ENCODE results near the gene RHOBTB1.

RHOBTB1 gene

DNA sequence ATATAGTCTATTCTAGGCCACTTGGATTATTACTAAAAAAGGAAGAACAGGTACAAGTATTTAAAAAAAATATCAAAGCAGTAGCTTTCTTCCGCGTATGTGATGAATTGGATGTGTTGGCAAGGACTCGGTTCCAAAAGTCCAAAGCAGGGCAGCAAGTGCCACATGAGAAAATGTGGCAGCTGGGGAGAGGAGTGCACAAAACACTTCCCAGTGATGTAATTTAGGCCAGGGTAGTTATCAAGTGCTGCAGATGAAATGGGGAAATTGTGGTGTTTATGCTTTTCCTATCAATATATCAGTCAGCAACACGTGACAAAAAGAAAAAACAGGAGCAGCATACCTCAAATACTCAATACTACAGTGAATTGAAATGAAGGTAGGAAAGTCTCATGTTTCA, 7.0 kb downstream of the RHOBTB1 start:
- TF ChIP-seq SIN3A (IDR thresholded peaks at IDR 0.05; ENCODE audit: borderline replicate concordance, insufficient read depth, low read length) (no peak), FOXP2 (optimal IDR thresholded peaks at IDR 0.05; ENCODE audit: borderline replicate concordance, extremely low read depth, extremely low read length, insufficient read depth) (no peak), POLR2AphosphoS5 (IDR thresholded peaks at IDR 0.05; ENCODE audit: low read depth, low read length) (no peak), TAF1 (IDR thresholded peaks at IDR 0.05; ENCODE audit: borderline replicate concordance, insufficient read depth, low read length) (no peak)
- TF ChIP-seq, protein P1, sequence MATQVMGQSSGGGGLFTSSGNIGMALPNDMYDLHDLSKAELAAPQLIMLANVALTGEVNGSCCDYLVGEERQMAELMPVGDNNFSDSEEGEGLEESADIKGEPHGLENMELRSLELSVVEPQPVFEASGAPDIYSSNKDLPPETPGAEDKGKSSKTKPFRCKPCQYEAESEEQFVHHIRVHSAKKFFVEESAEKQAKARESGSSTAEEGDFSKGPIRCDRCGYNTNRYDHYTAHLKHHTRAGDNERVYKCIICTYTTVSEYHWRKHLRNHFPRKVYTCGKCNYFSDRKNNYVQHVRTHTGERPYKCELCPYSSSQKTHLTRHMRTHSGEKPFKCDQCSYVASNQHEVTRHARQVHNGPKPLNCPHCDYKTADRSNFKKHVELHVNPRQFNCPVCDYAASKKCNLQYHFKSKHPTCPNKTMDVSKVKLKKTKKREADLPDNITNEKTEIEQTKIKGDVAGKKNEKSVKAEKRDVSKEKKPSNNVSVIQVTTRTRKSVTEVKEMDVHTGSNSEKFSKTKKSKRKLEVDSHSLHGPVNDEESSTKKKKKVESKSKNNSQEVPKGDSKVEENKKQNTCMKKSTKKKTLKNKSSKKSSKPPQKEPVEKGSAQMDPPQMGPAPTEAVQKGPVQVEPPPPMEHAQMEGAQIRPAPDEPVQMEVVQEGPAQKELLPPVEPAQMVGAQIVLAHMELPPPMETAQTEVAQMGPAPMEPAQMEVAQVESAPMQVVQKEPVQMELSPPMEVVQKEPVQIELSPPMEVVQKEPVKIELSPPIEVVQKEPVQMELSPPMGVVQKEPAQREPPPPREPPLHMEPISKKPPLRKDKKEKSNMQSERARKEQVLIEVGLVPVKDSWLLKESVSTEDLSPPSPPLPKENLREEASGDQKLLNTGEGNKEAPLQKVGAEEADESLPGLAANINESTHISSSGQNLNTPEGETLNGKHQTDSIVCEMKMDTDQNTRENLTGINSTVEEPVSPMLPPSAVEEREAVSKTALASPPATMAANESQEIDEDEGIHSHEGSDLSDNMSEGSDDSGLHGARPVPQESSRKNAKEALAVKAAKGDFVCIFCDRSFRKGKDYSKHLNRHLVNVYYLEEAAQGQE (IDR thresholded peaks at IDR 0.05; ENCODE audit: insufficient read depth in 1 of 2, low read depth in 2 of 2, low read length in 2 of 2) = no peak

DNA sequence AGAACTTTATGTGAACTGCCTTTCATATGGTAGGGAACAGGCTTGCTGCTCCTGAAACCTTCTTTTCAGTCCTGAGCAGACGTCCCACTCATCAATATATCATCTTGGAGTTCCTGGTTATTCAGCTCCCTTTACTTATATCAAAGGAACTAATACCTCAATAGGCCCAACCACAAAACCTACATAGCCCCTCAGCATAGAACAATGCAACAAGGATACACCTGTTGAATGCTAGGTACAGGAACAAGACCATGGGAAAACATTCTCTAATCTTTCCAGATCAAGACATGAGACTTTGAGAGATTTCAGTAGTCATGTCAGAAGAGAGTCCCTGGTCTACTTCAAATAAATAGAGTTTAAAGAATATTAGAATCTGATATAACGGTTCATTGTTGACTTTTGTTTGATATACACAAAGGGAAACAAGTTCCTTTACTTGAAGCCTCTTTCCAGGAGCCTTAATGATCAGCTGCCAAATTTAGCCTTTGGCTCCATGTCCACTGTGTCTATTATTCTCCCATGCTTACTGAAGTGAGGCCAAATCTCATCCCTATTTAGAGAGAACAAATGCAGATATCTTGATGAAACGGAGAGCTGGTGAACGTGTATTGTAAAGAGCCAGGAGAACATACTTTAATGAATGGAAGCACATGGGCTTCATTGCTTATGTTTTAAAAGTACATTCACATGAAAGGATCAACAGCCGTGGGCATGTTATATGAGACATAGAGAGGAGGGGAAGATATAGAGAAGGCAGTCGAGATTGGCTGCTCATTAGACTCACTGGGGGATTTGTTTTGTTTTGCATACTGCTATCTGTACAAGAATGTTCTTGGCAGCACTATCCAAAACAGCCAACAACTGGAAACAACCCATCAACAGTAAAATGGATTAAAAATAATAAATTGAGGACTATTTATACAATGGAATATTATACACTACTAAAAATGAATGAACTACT, 9.5 kb downstream of the RHOBTB1 start:
- no peak for TF ChIP-seq SIN3A (IDR thresholded peaks at IDR 0.05; ENCODE audit: borderline replicate concordance, insufficient read depth, low read length)

DNA sequence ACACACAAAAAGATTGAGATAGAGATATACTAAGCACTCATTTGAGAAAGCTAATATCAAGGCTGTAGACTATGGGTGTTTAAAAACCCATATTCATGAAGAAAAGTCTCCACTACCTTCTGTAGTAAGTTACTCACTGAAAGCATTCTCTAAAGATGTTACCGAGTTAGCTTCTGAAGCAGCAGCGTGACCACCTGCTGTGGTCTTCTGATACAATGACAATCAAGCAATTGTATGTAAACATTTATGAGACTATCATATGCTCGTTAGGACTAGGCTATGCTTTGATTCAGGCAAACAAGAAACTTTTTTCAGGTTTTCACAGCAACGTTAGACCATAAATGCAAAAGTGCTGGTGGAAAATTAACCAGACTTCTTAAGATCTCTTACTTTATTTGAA, 11.2 kb downstream of the RHOBTB1 start:
- no peak for TF ChIP-seq SIN3A (IDR thresholded peaks at IDR 0.05; ENCODE audit: borderline replicate concordance, insufficient read depth, low read length)
- no peak for TF ChIP-seq FOXP2 (optimal IDR thresholded peaks at IDR 0.05; ENCODE audit: borderline replicate concordance, extremely low read depth, extremely low read length, insufficient read depth)
- TF ChIP-seq POLR2AphosphoS5 (IDR thresholded peaks at IDR 0.05; ENCODE audit: low read depth, low read length) = no peak
- TF ChIP-seq, protein P1 (IDR thresholded peaks at IDR 0.05; ENCODE audit: insufficient read depth in 1 of 2, low read depth in 2 of 2, low read length in 2 of 2) = no peak
- no peak for TF ChIP-seq TAF1 (IDR thresholded peaks at IDR 0.05; ENCODE audit: borderline replicate concordance, insufficient read depth, low read length)

DNA sequence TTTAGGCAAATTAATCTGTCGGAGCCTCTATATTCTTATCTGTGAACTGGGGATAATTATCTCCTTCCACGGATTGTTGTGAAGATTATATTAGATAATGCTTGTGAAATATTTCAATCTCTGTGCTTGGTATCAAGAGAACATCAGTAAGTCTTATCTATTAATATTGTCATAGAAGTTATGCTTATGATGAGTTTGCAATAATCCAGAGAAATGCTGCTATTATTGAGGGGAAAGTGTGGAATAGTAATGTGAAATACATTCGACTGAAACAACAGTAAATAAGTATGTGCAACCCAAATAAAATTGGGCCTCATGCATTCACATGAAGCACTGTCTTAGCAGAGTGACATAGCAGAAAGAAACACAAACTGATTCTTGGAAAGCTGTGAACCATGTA, 13.7 kb downstream of the RHOBTB1 start:
- no peak for TF ChIP-seq POLR2AphosphoS5 (IDR thresholded peaks at IDR 0.05; ENCODE audit: low read depth, low read length)
- TF ChIP-seq, protein P1 (IDR thresholded peaks at IDR 0.05; ENCODE audit: insufficient read depth in 1 of 2, low read depth in 2 of 2, low read length in 2 of 2) = no peak
- no peak for TF ChIP-seq SIN3A (IDR thresholded peaks at IDR 0.05; ENCODE audit: borderline replicate concordance, insufficient read depth, low read length)
- no peak for TF ChIP-seq TAF1 (IDR thresholded peaks at IDR 0.05; ENCODE audit: borderline replicate concordance, insufficient read depth, low read length)
- no peak for TF ChIP-seq FOXP2 (optimal IDR thresholded peaks at IDR 0.05; ENCODE audit: borderline replicate concordance, extremely low read depth, extremely low read length, insufficient read depth)

DNA sequence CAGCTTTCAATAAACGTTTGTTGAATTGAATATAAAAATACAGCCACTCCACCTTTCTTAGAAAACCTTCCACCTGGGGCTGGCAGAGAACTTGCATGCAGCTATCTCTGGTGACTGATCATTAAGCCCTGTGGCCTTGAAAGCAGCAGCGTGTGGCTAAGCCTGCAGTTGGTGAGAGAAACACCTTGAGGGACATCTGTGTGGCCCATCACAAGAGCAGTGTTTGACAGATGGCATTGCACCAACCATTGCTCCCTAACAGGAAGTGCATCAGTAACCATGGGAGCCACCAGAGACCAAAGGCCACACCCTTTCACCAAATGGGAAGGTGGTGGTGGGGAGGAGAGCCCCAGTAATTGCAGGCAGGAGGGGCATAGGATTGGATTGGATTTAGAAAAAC, 22.4 kb downstream of the RHOBTB1 start:
- TF ChIP-seq SIN3A (IDR thresholded peaks at IDR 0.05; ENCODE audit: borderline replicate concordance, insufficient read depth, low read length) (no peak), POLR2AphosphoS5 (IDR thresholded peaks at IDR 0.05; ENCODE audit: low read depth, low read length) (no peak), FOXP2 (optimal IDR thresholded peaks at IDR 0.05; ENCODE audit: borderline replicate concordance, extremely low read depth, extremely low read length, insufficient read depth) (no peak), TAF1 (IDR thresholded peaks at IDR 0.05; ENCODE audit: borderline replicate concordance, insufficient read depth, low read length) (no peak)
- TF ChIP-seq, protein P1 (IDR thresholded peaks at IDR 0.05; ENCODE audit: insufficient read depth in 1 of 2, low read depth in 2 of 2, low read length in 2 of 2) = no peak
